HG03064 (cell line): ENCODE results near the gene DUSP23.

Experiments
- ATAC-seq: cut with Tn5 transposase; IDR thresholded peaks from one replicate; pipeline ENCODE4 v1.9.1; 2021; ENCODE audit warnings: low read depth; ENCODE audit not compliant: unreplicated experiment

DUSP23 gene

DNA sequence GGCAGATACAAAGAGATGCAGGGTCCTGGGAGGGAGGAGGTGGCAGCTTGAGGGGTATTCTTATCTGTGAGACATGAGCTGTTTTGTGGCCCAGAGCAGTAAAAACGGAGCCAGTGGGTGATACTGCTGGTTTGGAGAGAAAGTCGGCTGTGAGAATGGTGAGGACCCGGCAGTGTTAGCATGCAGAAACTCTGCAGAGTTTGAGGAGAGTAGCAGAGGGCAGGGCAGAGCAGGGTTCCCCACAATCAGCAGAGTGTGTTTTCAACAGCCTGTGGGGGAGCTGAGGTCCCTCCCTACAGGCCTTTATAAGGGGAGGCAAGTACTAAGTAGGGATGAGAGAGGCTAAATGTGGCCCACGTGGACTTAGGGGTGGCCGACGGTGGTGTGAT lies 46.3 kb downstream of the DUSP23 start:
- no peak for ATAC-seq

- ATAC-seq = no peak
These were observed 46.8 kb downstream of the DUSP23 start for GRCh38 chr1:159827549-159827948.

DNA sequence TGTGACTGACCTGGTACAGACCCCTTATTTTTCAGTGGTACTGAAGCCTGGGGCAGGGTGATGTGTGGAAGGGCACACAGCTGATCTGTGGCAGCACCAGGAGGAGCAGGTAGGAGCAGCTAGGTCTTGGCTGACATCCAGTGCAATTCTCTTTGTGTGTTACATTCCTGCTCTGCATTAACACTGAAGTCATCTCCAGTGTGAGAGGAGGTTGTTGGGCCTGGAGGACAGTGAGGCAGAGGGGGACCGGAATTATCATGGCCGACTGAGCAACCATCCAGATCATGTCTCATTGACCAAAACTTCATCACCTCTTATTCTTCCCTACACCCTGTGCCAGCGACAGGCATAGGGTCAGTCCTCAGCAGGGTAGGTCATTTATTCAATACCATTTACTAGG lies 47.4 kb downstream of the DUSP23 start:
- ATAC-seq = no peak

- no peak for ATAC-seq
These were observed 48.0 kb downstream of the DUSP23 start for GRCh38 chr1:159828581-159829272.

GRCh38 chr1:159829273-159829634 lies 48.5 kb downstream of the DUSP23 start:
- ATAC-seq = no peak

GRCh38 chr1:159829822-159830465 lies 49.2 kb downstream of the DUSP23 start:
- no peak for ATAC-seq

DNA sequence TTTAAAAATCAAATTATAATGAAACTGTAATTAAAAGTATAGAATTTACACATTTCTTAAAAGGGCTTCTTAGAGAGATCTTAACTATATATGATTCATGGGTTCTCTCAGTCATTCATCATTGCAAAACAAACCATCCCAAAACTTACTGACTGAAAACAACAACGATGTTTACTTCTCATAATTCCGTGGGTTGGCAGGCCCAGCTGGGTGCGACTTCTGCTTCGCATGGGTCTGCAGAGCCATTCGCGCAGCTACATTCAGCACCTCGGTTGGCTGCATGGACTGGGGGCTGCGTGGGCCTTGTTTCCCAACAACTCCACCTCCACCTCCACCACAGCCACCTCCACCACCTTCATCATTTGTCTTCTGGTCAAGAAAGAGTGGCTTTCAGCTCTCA lies 50.0 kb downstream of the DUSP23 start:
- ATAC-seq = no peak

DNA sequence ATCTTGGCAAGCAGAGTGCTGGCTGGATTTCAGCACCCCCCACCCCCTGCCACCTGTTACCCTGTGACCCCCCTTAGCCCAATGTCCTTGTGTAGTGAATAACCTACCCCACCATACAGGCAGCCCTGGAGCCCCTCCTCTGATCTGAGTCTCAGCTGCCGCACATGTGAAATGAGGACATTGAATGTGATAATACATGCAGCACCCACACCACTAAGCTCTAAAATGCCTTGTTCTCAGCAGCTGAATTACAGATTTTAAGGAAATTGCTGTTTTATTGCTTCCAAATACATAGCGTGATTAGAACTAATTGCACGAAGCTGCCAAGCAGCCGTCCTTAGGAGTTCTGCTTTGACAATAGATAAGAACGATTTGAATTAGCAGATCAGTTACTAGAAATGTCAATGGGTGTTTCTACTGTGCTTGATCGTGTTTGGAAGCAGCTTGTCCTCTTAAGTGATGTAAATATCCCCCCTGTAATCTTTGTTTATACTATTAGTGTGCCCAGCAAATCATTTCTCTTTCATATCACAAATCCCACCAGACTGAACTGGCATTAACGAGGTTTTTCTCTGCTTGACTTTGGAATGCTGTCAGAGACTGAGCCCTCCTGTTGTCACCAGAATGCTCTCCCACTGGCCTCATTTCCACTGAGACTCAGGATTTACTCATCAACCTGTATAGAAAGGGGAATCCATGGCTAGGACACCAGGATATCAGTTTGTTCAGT lies 50.8 kb downstream of the DUSP23 start:
- ATAC-seq = no peak
